Stimulated activated CD8-positive, alpha-beta memory T cell treated with anti-CD3 and anti-CD28 coated beads, Interleukin-7, amount 100 ng/mL, for 48 hours (primary cell): ENCODE results near the gene RIMOC1.
"Not testable (repeated sequence)": the region's sequence is repeated elsewhere in the genome, so short reads cannot be mapped to it uniquely, and the experiment has no call there.

ENCODE experiments used
- DNase-seq, 2 donors: peaks; one replicate each; pipeline ENCODE4 v3.0.0-alpha.2; 2020; ENCODE audit warnings: low read depth in 1 of 2; ENCODE audit errors: extremely low read depth in 1 of 2

The RIMOC1 gene

GRCh38 chr5:41885286-41885685, 18.9 kb upstream of the RIMOC1 start:
- no peak for DNase-seq

- DNase-seq: no peak
These were observed 13.0 kb upstream of the RIMOC1 start for GRCh38 chr5:41891066-41891707.

- DNase-seq: no peak
These were observed 12.1 kb upstream of the RIMOC1 start for GRCh38 chr5:41892031-41892430.

- no peak for DNase-seq
These were observed 10.9 kb upstream of the RIMOC1 start for GRCh38 chr5:41893074-41893851.

- no peak for DNase-seq
These were observed 7.9 kb upstream of the RIMOC1 start for GRCh38 chr5:41896230-41896629.

GRCh38 chr5:41903382-41903891, 707 bp upstream of the RIMOC1 start:
- DNase-seq: no peak

GRCh38 chr5:41906151-41906550, 2.0 kb downstream of the RIMOC1 start:
- no peak for DNase-seq

- DNase-seq: no peak
These were observed 4.4 kb downstream of the RIMOC1 start for GRCh38 chr5:41908374-41909079.

GRCh38 chr5:41918105-41918504, 14.0 kb downstream of the RIMOC1 start:
- no peak for DNase-seq

GRCh38 chr5:41921166-41921565, 17.0 kb downstream of the RIMOC1 start:
- no peak for DNase-seq

- DNase-seq: no peak
These were observed 17.7 kb downstream of the RIMOC1 start for GRCh38 chr5:41921874-41922273.

GRCh38 chr5:41924526-41924871, 20.4 kb downstream of the RIMOC1 start:
- DNase-seq: no peak

GRCh38 chr5:41924872-41925554, 20.9 kb downstream of the RIMOC1 start, which contains the start of gene FBXO4:
TSS of gene FBXO4 (plus strand) at chr5:41925281. CDS start at chr5:41925310, 29 bp downstream.
- DNase-seq: peak; percentile 78 to 86

GRCh38 chr5:41925555-41925951, 21.4 kb downstream of the RIMOC1 start:
- DNase-seq: no peak

- no peak for DNase-seq
These were observed 23.5 kb downstream of the RIMOC1 start for GRCh38 chr5:41927604-41928003.

GRCh38 chr5:41929035-41929434, 24.9 kb downstream of the RIMOC1 start:
- no peak for DNase-seq

- no peak for DNase-seq
These were observed 28.6 kb downstream of the RIMOC1 start for GRCh38 chr5:41932770-41933169.

- no peak for DNase-seq
These were observed 31.4 kb downstream of the RIMOC1 start for GRCh38 chr5:41935544-41935943.

- DNase-seq: no peak
These were observed 36.5 kb downstream of the RIMOC1 start for GRCh38 chr5:41940641-41941040.

- not testable (repeated sequence) for DNase-seq
These were observed 41.3 kb downstream of the RIMOC1 start for GRCh38 chr5:41945332-41945955.

- DNase-seq: no peak
These were observed 47.1 kb downstream of the RIMOC1 start for GRCh38 chr5:41951224-41951623.
